GM23338 (cell line): ENCODE data around the gene IL24. TPM values are rescaled to one million over a fixed set of nuclear protein-coding genes. Genes with fewer than 3 reads are reported as not detected.
A peak's percentile ranks its signal among the peaks of the same experiment; 100 is the strongest.

Experiments
- ATAC-seq: fragments of 200-7000 bp; cut with Tn5 transposase; 3 replicates; pipeline ENCODE4 v1.9.1; 2020
- DNase-seq: peaks from one replicate; pipeline ENCODE4 v3.0.0-alpha.2; 2015; ENCODE audit warnings: low spot score
- H2AFZ ChIP-seq: fragments of 200-600 bp; sonication (generic); 2 replicates; pipeline ENCODE4 v1.8.0; 2016; ENCODE audit warnings: antibody characterized with exemption, mild to moderate bottlenecking, moderate library complexity
- H3F3A ChIP-seq: fragments of 200-600 bp; sonication (generic); replicated peaks from 2 replicates; pipeline ENCODE4 v1.8.0; 2017; ENCODE audit warnings: antibody characterized with exemption, mixed run types, low read depth
- H3K27ac ChIP-seq: fragments of 200-600 bp; sonication (generic); 2 replicates; pipeline ENCODE4 v1.6.1; 2016; ENCODE audit warnings: low read depth
- H3K27me3 ChIP-seq: fragments of 200-600 bp; sonication (generic); 2 replicates; pipeline ENCODE4 v1.8.0; 2016; ENCODE audit warnings: mild to moderate bottlenecking, mixed run types, moderate library complexity; ENCODE audit not compliant: insufficient read depth
- H3K36me3 ChIP-seq: fragments of 200-600 bp; sonication (generic); 2 replicates; pipeline ENCODE4 v1.8.0; 2016; ENCODE audit warnings: mild to moderate bottlenecking; ENCODE audit not compliant: insufficient read depth
- H3K4me1 ChIP-seq: fragments of 200-600 bp; sonication (generic); 2 replicates; pipeline ENCODE4 v1.8.0; 2016; ENCODE audit warnings: mild to moderate bottlenecking, moderate library complexity; ENCODE audit not compliant: insufficient read depth
- H3K4me2 ChIP-seq: fragments of 200-600 bp; sonication (generic); 2 replicates; pipeline ENCODE4 v1.7.1; 2017; ENCODE audit warnings: mixed run types
- H3K4me3 ChIP-seq: fragments of 200-600 bp; sonication (generic); 2 replicates; pipeline ENCODE4 v1.6.1; 2016; ENCODE audit warnings: mixed run types
- H3K79me2 ChIP-seq: fragments of 200-600 bp; sonication (generic); replicated peaks from 2 replicates; pipeline ENCODE4 v1.8.0; 2017; ENCODE audit warnings: mild to moderate bottlenecking; ENCODE audit not compliant: insufficient read depth
- H3K9me2 ChIP-seq: fragments of 200-600 bp; sonication (generic); 2 replicates; pipeline ENCODE4 v1.8.0; 2017; ENCODE audit not compliant: insufficient read depth
- H4K20me1 ChIP-seq: fragments of 200-600 bp; sonication (generic); replicated peaks from 2 replicates; pipeline ENCODE4 v1.8.0; 2017; ENCODE audit warnings: mild to moderate bottlenecking; ENCODE audit not compliant: insufficient read depth
- H3K27ac Mint-ChIP-seq: 2 replicates; pipeline ENCODE4 v1.8.0; 2020; ENCODE audit warnings: inconsistent platforms, mild to moderate bottlenecking, moderate library complexity, mixed read lengths
- H3K27me3 Mint-ChIP-seq: 3 replicates; pipeline ENCODE4 v1.8.0; 2022; ENCODE audit warnings: low read depth, mild to moderate bottlenecking, moderate library complexity, mixed read lengths, inconsistent platforms; ENCODE audit not compliant: insufficient read depth, poor library complexity
- H3K36me3 Mint-ChIP-seq: 3 replicates; pipeline ENCODE4 v1.8.0; 2021; ENCODE audit warnings: low read depth, mild to moderate bottlenecking, inconsistent platforms, moderate library complexity, mixed read lengths
- H3K4me1 Mint-ChIP-seq: 3 replicates; pipeline ENCODE4 v1.8.0; 2020; ENCODE audit warnings: mild to moderate bottlenecking, inconsistent platforms, mixed read lengths
- H3K4me3 Mint-ChIP-seq: 3 replicates; pipeline ENCODE4 v1.8.0; 2021; ENCODE audit warnings: moderate library complexity, mild to moderate bottlenecking, inconsistent platforms, mixed read lengths
- H3K9me3 Mint-ChIP-seq: 3 replicates; pipeline ENCODE4 v1.8.0; 2020; ENCODE audit warnings: moderate library complexity, mild to moderate bottlenecking, inconsistent platforms, mixed read lengths
- CREB1 ChIP-seq: fragments of 250-450 bp; sonication (Bioruptor Pico); IDR thresholded peaks from 2 replicates; pipeline ENCODE4 v1.5.0; 2020; ENCODE audit warnings: low read depth, mild to moderate bottlenecking, moderate library complexity
- EZH2phosphoT487 ChIP-seq: fragments of 200-600 bp; sonication (generic); IDR thresholded peaks from one replicate; pipeline ENCODE4 v1.8.1; 2018; ENCODE audit warnings: antibody characterized with exemption; ENCODE audit not compliant: unreplicated experiment
- ZNF331 ChIP-seq: fragments of 250-450 bp; sonication (Bioruptor Pico); IDR thresholded peaks from 2 replicates; pipeline ENCODE4 v1.5.0; 2020; ENCODE audit warnings: low read depth, mild to moderate bottlenecking, moderate library complexity
- polyA plus RNA-seq: library from polyadenylated mRNA; unstranded; fragments of >200 nt; fragmentation: Nextera tagmentation; extraction: Ambion mirVana; gene quantifications from 2 replicates; pipeline ENCODE4 v1.2.1, GENCODE V29; 2016
- total RNA-seq: library from RNA; depleted of rRNA; stranded (reverse); fragments of >200 nt; shearing (Covaris generic); gene quantifications from 2 replicates; pipeline ENCODE4 v1.2.3, GENCODE V29; 2014
- TF ChIP-seq, protein P1 (sequence below), 2 experiments: fragments of 200-600 bp in 1 of 2; sonication (generic) in 1 of 2; conservative IDR thresholded peaks; 2 replicates each; pipeline versions ENCODE4 v1.5.1 to v1.6.1; 2016 to 2017; ENCODE audit warnings: antibody characterized with exemption in 2 of 2, low read depth in 2 of 2, mild to moderate bottlenecking in 2 of 2, moderate library complexity in 1 of 2
- TF ChIP-seq, protein P2 (sequence below): fragments of 250-450 bp; sonication (Bioruptor Pico); IDR thresholded peaks from 2 replicates; pipeline ENCODE4 v1.5.0; 2020; ENCODE audit warnings: mild to moderate bottlenecking, moderate library complexity
- TF ChIP-seq, protein P3 (sequence below): IDR thresholded peaks from 2 replicates; pipeline ENCODE4 v1.6.1; 2016; ENCODE audit warnings: antibody characterized with exemption

Gene IL24
- total and polyA plus RNA-seq, 2 experiments from 2014 or later: not detected

DNA sequence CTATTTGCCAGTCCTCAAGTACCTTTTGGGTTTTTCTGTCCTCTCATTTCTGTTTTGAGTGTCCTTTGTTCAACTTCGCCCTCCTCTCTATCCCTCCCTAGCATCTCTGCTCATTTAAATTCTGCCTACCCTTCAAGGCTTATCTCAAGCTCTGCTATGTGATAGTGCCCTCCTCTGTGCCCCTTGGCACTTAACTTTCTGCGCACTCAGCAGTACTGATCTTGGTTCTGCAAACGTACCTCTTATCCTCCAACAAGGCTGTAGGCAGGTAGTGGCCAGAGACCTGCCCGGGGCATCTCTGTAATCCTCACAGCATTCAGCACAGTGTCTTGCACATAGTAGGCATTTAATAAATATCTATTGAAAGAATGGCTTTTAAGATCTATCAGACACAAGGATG is 37.1 kb upstream of the IL24 start (continued):
- TF ChIP-seq, protein P1, sequence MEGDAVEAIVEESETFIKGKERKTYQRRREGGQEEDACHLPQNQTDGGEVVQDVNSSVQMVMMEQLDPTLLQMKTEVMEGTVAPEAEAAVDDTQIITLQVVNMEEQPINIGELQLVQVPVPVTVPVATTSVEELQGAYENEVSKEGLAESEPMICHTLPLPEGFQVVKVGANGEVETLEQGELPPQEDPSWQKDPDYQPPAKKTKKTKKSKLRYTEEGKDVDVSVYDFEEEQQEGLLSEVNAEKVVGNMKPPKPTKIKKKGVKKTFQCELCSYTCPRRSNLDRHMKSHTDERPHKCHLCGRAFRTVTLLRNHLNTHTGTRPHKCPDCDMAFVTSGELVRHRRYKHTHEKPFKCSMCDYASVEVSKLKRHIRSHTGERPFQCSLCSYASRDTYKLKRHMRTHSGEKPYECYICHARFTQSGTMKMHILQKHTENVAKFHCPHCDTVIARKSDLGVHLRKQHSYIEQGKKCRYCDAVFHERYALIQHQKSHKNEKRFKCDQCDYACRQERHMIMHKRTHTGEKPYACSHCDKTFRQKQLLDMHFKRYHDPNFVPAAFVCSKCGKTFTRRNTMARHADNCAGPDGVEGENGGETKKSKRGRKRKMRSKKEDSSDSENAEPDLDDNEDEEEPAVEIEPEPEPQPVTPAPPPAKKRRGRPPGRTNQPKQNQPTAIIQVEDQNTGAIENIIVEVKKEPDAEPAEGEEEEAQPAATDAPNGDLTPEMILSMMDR (conservative IDR thresholded peaks at IDR 0.05; ENCODE audit: low read depth in 2 of 2): no peak
- TF ChIP-seq ZNF331 (CRISPR knock-in tag) (no peak), EZH2phosphoT487 (no peak)
- TF ChIP-seq, protein P2, sequence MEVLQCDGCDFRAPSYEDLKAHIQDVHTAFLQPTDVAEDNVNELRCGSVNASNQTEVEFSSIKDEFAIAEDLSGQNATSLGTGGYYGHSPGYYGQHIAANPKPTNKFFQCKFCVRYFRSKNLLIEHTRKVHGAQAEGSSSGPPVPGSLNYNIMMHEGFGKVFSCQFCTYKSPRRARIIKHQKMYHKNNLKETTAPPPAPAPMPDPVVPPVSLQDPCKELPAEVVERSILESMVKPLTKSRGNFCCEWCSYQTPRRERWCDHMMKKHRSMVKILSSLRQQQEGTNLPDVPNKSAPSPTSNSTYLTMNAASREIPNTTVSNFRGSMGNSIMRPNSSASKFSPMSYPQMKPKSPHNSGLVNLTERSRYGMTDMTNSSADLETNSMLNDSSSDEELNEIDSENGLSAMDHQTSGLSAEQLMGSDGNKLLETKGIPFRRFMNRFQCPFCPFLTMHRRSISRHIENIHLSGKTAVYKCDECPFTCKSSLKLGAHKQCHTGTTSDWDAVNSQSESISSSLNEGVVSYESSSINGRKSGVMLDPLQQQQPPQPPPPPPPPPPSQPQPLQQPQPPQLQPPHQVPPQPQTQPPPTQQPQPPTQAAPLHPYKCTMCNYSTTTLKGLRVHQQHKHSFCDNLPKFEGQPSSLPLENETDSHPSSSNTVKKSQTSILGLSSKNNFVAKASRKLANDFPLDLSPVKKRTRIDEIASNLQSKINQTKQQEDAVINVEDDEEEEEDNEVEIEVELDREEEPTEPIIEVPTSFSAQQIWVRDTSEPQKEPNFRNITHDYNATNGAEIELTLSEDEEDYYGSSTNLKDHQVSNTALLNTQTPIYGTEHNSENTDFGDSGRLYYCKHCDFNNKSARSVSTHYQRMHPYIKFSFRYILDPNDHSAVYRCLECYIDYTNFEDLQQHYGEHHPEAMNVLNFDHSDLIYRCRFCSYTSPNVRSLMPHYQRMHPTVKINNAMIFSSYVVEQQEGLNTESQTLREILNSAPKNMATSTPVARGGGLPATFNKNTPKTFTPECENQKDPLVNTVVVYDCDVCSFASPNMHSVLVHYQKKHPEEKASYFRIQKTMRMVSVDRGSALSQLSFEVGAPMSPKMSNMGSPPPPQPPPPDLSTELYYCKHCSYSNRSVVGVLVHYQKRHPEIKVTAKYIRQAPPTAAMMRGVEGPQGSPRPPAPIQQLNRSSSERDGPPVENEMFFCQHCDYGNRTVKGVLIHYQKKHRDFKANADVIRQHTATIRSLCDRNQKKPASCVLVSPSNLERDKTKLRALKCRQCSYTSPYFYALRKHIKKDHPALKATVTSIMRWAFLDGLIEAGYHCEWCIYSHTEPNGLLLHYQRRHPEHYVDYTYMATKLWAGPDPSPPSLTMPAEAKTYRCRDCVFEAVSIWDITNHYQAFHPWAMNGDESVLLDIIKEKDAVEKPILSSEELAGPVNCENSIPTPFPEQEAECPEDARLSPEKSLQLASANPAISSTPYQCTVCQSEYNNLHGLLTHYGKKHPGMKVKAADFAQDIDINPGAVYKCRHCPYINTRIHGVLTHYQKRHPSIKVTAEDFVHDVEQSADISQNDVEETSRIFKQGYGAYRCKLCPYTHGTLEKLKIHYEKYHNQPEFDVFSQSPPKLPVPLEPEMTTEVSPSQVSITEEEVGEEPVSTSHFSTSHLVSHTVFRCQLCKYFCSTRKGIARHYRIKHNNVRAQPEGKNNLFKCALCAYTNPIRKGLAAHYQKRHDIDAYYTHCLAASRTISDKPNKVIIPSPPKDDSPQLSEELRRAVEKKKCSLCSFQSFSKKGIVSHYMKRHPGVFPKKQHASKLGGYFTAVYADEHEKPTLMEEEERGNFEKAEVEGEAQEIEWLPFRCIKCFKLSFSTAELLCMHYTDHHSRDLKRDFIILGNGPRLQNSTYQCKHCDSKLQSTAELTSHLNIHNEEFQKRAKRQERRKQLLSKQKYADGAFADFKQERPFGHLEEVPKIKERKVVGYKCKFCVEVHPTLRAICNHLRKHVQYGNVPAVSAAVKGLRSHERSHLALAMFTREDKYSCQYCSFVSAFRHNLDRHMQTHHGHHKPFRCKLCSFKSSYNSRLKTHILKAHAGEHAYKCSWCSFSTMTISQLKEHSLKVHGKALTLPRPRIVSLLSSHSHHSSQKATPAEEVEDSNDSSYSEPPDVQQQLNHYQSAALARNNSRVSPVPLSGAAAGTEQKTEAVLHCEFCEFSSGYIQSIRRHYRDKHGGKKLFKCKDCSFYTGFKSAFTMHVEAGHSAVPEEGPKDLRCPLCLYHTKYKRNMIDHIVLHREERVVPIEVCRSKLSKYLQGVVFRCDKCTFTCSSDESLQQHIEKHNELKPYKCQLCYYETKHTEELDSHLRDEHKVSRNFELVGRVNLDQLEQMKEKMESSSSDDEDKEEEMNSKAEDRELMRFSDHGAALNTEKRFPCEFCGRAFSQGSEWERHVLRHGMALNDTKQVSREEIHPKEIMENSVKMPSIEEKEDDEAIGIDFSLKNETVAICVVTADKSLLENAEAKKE (CRISPR knock-in tag): no peak

DNA sequence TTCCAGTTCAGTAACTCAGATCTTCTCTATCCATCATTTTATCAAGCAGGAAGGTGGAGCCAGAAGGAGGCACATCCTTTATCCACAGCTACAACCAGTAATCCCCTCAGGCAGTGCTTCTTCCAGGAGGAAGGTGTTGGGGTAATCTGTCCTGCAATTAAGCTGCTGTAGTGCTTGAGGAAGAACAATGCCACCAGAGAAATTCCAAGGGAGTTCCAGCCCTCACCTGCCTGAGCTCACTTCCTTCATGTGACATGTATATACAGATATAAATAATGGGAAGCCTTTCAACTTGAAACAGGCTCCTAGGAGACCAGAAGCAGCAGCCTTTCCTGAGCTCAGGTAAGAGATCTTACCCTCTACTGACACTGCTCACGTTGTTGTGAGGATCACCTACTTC is 34.0 kb upstream of the IL24 start:
- Histone ChIP-seq H3K4me1 (no peaks in the 10 kb centered on the region), H4K20me1 (no peaks in the 10 kb centered on the region), H3K36me3 (no peaks in the 10 kb centered on the region), H3K27me3 (no peaks in the 10 kb centered on the region), H3K27ac (no peak overlapping the region), H2AFZ (no peak overlapping the region), H3K4me2 (no peak overlapping the region), H3F3A (no peaks in the 10 kb centered on the region), H3K79me2 (no peaks in the 10 kb centered on the region), H3K9me2 (no peaks in the 10 kb centered on the region; the same call in 1 of the 2 replicates), H3K4me3 (no peak overlapping the region)
- no peak overlapping the region for H3K27ac Mint-ChIP-seq
- H3K27me3 Mint-ChIP-seq: peaks cover 4% of the 10 kb centered on the region
- no peak overlapping the region for H3K4me3 Mint-ChIP-seq
- no peaks in the 10 kb centered on the region for H3K9me3 Mint-ChIP-seq
- DNase-seq: peak; percentile 13
- no peaks in the 10 kb centered on the region for H3K36me3 Mint-ChIP-seq
- no peaks in the 10 kb centered on the region for H3K4me1 Mint-ChIP-seq
- ATAC-seq: no peak
- TF ChIP-seq, protein P3, sequence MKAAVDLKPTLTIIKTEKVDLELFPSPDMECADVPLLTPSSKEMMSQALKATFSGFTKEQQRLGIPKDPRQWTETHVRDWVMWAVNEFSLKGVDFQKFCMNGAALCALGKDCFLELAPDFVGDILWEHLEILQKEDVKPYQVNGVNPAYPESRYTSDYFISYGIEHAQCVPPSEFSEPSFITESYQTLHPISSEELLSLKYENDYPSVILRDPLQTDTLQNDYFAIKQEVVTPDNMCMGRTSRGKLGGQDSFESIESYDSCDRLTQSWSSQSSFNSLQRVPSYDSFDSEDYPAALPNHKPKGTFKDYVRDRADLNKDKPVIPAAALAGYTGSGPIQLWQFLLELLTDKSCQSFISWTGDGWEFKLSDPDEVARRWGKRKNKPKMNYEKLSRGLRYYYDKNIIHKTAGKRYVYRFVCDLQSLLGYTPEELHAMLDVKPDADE: no peak
- TF ChIP-seq ZNF331 (CRISPR knock-in tag): no peak
- TF ChIP-seq CREB1 (CRISPR knock-in tag): no peak
- TF ChIP-seq, protein P2 (CRISPR knock-in tag): no peak
- TF ChIP-seq EZH2phosphoT487: no peak
